CD14-positive monocyte (primary cell): Measurements from ENCODE around the gene MPEG1. TPM values are rescaled to one million over a fixed set of nuclear protein-coding genes. Genes with fewer than 3 reads are reported as not detected.

Source experiments
- DNase-seq, 3 donors: peaks; one replicate each; pipeline ENCODE4 v3.0.0-alpha.2; 2011 to 2022
- H2AFZ ChIP-seq: 2 replicates; pipeline ENCODE4 v1.6.0; 2012; ENCODE audit warnings: mild to moderate bottlenecking, low read depth, low read length, inconsistent platforms; ENCODE audit not compliant: insufficient read depth, poor library complexity, severe bottlenecking
- H3K27ac ChIP-seq, 2 donors: 1 replicate in 1 of 2; 2 replicates in 1 of 2; pipeline ENCODE4 v1.5.1; 2012 to 2013; ENCODE audit warnings: low read length in 2 of 2, control low read depth in 1 of 2, inconsistent platforms in 1 of 2, low read depth in 1 of 2, mild to moderate bottlenecking in 1 of 2
- H3K27me3 ChIP-seq, 2 donors: one replicate each; pipeline versions ENCODE4 v1.6.0 to v1.6.1; 2011 to 2013; ENCODE audit warnings: low read length in 2 of 2; ENCODE audit not compliant: control insufficient read depth in 2 of 2, insufficient read depth in 2 of 2
- H3K36me3 ChIP-seq, 2 donors: replicated peaks in 1 of 2; 1 replicate in 1 of 2; 2 replicates in 1 of 2; pipeline versions ENCODE4 v1.5.1 to v1.6.1; 2012 to 2013; ENCODE audit warnings: low read length in 2 of 2, control low read depth in 1 of 2, inconsistent platforms in 1 of 2, mild to moderate bottlenecking in 1 of 2; ENCODE audit not compliant: insufficient read depth in 2 of 2, control insufficient read depth in 1 of 2
- H3K4me1 ChIP-seq, 2 donors: 1 replicate in 1 of 2; 2 replicates in 1 of 2; pipeline versions ENCODE4 v1.5.1 to v1.6.1; 2012 to 2013; ENCODE audit warnings: low read length in 2 of 2, control low read depth in 1 of 2, inconsistent platforms in 1 of 2, mild to moderate bottlenecking in 1 of 2, moderate library complexity in 1 of 2; ENCODE audit not compliant: insufficient read depth in 2 of 2, control insufficient read depth in 1 of 2
- H3K4me2 ChIP-seq: replicated peaks from 2 replicates; pipeline ENCODE3; 2012; ENCODE audit warnings: low read length, moderate library complexity, mild to moderate bottlenecking; ENCODE audit not compliant: poor library complexity, severe bottlenecking; ENCODE audit errors: extremely low read depth
- H3K4me3 ChIP-seq, 3 experiments: fragments of 200-600 bp in 1 of 3; sonication (generic) in 1 of 3; replicated peaks in 1 of 3; 1 replicate in 2 of 3; 2 replicates in 1 of 3; pipeline ENCODE4 v1.5.1; 2011 to 2013; ENCODE audit warnings: low read length in 3 of 3, mild to moderate bottlenecking in 3 of 3, control low read depth in 2 of 3, low read depth in 2 of 3, inconsistent platforms in 1 of 3, moderate library complexity in 1 of 3
- H3K79me2 ChIP-seq: 2 replicates; pipeline ENCODE4 v1.6.0; 2012; ENCODE audit warnings: mild to moderate bottlenecking, control low read depth, inconsistent platforms, low read length, moderate library complexity; ENCODE audit not compliant: insufficient read depth
- H3K9ac ChIP-seq: 2 replicates; pipeline ENCODE4 v1.6.0; 2017; ENCODE audit warnings: low read length, mild to moderate bottlenecking; ENCODE audit not compliant: insufficient read depth, poor library complexity, severe bottlenecking
- H3K9me3 ChIP-seq, 2 donors: replicated peaks in 1 of 2; 1 replicate in 1 of 2; 2 replicates in 1 of 2; pipeline versions ENCODE4 v1.5.1 to v1.6.1; 2012 to 2013; ENCODE audit warnings: low read length in 2 of 2, control low read depth in 1 of 2; ENCODE audit not compliant: control insufficient read depth in 1 of 2, insufficient read depth in 1 of 2
- H4K20me1 ChIP-seq: 2 replicates; pipeline ENCODE4 v1.6.0; 2012; ENCODE audit warnings: mild to moderate bottlenecking, low read length, control low read depth, moderate library complexity; ENCODE audit not compliant: insufficient read depth
- H3K27ac Mint-ChIP-seq, 7 donors: one replicate each; pipeline ENCODE4 v1.8.0; 2020; ENCODE audit warnings: mild to moderate bottlenecking in 7 of 7, mixed read lengths in 7 of 7, moderate library complexity in 6 of 7, inconsistent platforms in 2 of 7
- H3K27me3 Mint-ChIP-seq, 3 donors: one replicate each; pipeline ENCODE4 v1.8.0; 2021 to 2022; ENCODE audit warnings: low read depth in 3 of 3, mild to moderate bottlenecking in 3 of 3, mixed read lengths in 3 of 3, moderate library complexity in 3 of 3, inconsistent platforms in 1 of 3
- H3K36me3 Mint-ChIP-seq, 2 donors: one replicate each; pipeline ENCODE4 v1.8.0; 2020; ENCODE audit warnings: mixed read lengths in 2 of 2, inconsistent platforms in 1 of 2, mild to moderate bottlenecking in 1 of 2
- H3K4me1 Mint-ChIP-seq: one replicate; pipeline ENCODE4 v1.8.0; 2020; ENCODE audit warnings: mild to moderate bottlenecking, mixed read lengths
- H3K4me3 Mint-ChIP-seq, 2 donors: one replicate each; pipeline ENCODE4 v1.8.0; 2020; ENCODE audit warnings: mild to moderate bottlenecking in 2 of 2, mixed read lengths in 2 of 2, moderate library complexity in 1 of 2
- H3K9me3 Mint-ChIP-seq, 7 donors: one replicate each; pipeline ENCODE4 v1.8.0; 2020 to 2022; ENCODE audit warnings: mixed read lengths in 7 of 7, mild to moderate bottlenecking in 6 of 7, moderate library complexity in 6 of 7, inconsistent platforms in 2 of 7
- WGBS: methylation state at CpG from one replicate; pipeline ENCODE4 v1.1.5; 2013; ENCODE audit warnings: missing lambda C conversion rate; ENCODE audit not compliant: insufficient coverage; 5-methylcytosine and 5-hydroxymethylcytosine counted together
- intact Hi-C, 2 donors: fragments of 100-400 bp; cut with micrococcal nuclease; formaldehyde crosslinking; loops; one replicate each; pipeline versions ENCODE4 v1.15.0 to v1.15.1; 2023
- polyA plus RNA-seq, 3 donors: library from polyadenylated mRNA; depleted of rRNA in 1 of 3; unstranded in 2 of 3; stranded (reverse) in 1 of 3; fragments of 300-500 nt in 2 of 3; fragments of >200 nt in 1 of 3; fragmentation: Illumina TruSeq in 2 of 3; gene quantifications; 1 replicate in 2 of 3; 2 replicates in 1 of 3; pipeline ENCODE4 v1.2.3, GENCODE V29; 2012 to 2021
- TF ChIP-seq, protein P1 (sequence below): fragments of 200-600 bp; IDR thresholded peaks from one replicate; pipeline ENCODE4 v1.8.0; 2022; ENCODE audit warnings: antibody characterized with exemption, mild to moderate bottlenecking

The MPEG1 gene
- polyA plus RNA-seq, 3 donors = 273 to 971 (median 691) TPM

DNA sequence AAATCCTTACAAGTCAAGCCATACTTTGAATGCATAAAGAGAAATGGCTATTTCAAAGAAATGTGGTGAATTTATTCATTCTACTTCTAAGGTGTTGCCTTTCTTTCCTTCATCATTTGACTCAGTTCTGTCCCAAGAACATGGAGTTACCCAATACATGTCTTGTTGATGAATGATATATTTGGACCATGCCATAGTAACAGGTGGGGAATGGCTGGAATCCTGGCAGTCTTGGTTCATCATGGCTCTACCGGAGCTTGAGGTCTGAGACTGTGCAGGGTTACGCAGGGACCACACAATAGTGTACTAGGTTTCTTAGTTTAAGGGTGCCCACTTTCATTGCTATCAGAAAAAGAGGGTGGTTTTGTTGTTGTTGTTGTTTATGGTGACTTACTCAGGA lies 40.3 kb upstream of the MPEG1 start:
- H3K9me3 Mint-ChIP-seq = peaks cover 0 to 11% (median 0%) of the 10 kb centered on the region in 7 donors
- H3K27me3 Mint-ChIP-seq = peaks cover 0 to 7% (median 0%) of the 10 kb centered on the region in 3 donors
- Histone ChIP-seq H3K4me1 (peaks cover 64 to 84% of the 10 kb centered on the region in 2 donors), H3K27me3 (no peaks in the 10 kb centered on the region), H3K9ac (no peak overlapping the region), H3K9me3 (no peaks in the 10 kb centered on the region), H4K20me1 (no peaks in the 10 kb centered on the region), H3K79me2 (peaks cover 11% of the 10 kb centered on the region), H3K4me3 (no peak overlapping the region), H2AFZ (no peak overlapping the region), H3K4me2 (no peak overlapping the region), H3K36me3 (no peaks in the 10 kb centered on the region), H3K27ac (no peak overlapping the region)
- intact Hi-C loops = no loop called here
- H3K27ac Mint-ChIP-seq = peak overlapping the region in 1 of 7 donors; percentile 66
- H3K36me3 Mint-ChIP-seq = peaks cover 4 to 5% of the 10 kb centered on the region in 2 donors
- DNase-seq = no peak
- TF ChIP-seq, protein P1, sequence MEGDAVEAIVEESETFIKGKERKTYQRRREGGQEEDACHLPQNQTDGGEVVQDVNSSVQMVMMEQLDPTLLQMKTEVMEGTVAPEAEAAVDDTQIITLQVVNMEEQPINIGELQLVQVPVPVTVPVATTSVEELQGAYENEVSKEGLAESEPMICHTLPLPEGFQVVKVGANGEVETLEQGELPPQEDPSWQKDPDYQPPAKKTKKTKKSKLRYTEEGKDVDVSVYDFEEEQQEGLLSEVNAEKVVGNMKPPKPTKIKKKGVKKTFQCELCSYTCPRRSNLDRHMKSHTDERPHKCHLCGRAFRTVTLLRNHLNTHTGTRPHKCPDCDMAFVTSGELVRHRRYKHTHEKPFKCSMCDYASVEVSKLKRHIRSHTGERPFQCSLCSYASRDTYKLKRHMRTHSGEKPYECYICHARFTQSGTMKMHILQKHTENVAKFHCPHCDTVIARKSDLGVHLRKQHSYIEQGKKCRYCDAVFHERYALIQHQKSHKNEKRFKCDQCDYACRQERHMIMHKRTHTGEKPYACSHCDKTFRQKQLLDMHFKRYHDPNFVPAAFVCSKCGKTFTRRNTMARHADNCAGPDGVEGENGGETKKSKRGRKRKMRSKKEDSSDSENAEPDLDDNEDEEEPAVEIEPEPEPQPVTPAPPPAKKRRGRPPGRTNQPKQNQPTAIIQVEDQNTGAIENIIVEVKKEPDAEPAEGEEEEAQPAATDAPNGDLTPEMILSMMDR = no peak
- 95% methylated on average over 2 of the region's 2 CpGs for WGBS
- peaks cover 78% of the 10 kb centered on the region for H3K4me1 Mint-ChIP-seq
- H3K4me3 Mint-ChIP-seq = no peak overlapping the region

DNA sequence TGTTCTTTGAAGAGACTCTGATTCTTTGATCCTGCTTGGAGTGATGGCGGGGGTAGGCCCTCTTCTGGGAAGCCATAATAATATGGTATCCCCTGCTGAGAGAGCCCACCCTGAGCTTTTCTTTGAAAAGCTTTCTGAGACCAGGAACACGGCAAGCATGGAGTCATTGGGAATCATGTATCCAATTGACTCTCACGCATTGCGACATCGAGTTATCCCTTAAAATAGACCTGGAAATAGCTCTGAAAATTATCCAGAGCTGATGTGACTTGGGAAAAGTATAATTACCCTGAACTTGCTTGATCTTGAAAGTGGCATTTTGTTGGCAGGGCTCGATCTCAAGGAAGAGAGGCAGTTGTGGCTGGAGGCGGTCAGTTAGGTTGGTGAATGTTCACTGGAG lies 36.8 kb upstream of the MPEG1 start:
- Mint-ChIP-seq H3K27ac (peak overlapping the region; percentile 82 to 95 (median 93)), H3K9me3 (peaks cover 0 to 9% (median 1%) of the 10 kb centered on the region in 7 donors), H3K36me3 (peaks cover 2 to 5% of the 10 kb centered on the region in 2 donors), H3K27me3 (peaks cover 0 to 5% (median 0%) of the 10 kb centered on the region in 3 donors), H3K4me1 (peaks cover 83% of the 10 kb centered on the region), H3K4me3 (no peak overlapping the region)
- Histone ChIP-seq H3K4me3 (peak overlapping the region in 1 of 3 experiments; percentile 52), H3K27ac (peak overlapping the region in 1 of 2 donors; percentile 82), H3K36me3 (no peaks in the 10 kb centered on the region), H3K4me2 (no peak overlapping the region), H3K4me1 (peaks cover 74 to 88% of the 10 kb centered on the region in 2 donors), H3K9me3 (no peaks in the 10 kb centered on the region), H3K27me3 (no peaks in the 10 kb centered on the region), H3K9ac (no peak overlapping the region), H4K20me1 (no peaks in the 10 kb centered on the region), H3K79me2 (peaks cover 21% of the 10 kb centered on the region), H2AFZ (peak overlapping the region; percentile 49)
- TF ChIP-seq, protein P1 = no peak
- intact Hi-C loops = loop anchor here in 1 of 2 donors (5.0 kb wide), 1 partner anchor 33 kb away; no protein-coding TSS in a partner anchor
- WGBS = 100% methylated on average over 7 of the region's 7 CpGs
- no peak for DNase-seq
